Keratinocyte (primary cell): ENCODE data around the gene MGAT5B. TPM values are rescaled to one million over a fixed set of nuclear protein-coding genes. Genes with fewer than 3 reads are reported as not detected.

Source experiments
- DNase-seq: peaks from one replicate; pipeline ENCODE4 v3.0.0-alpha.2; 2011; ENCODE audit warnings: low read depth, missing footprints, low spot score
- FAIRE-seq: peaks from 2 replicates; lab custom pipeline; 2011; peaks lifted over from hg19 to GRCh38; lab: Jason Lieb, UNC
- H2AFZ ChIP-seq: 2 replicates; pipeline ENCODE4 v1.6.0; 2012; ENCODE audit warnings: low read length, control low read depth, inconsistent platforms; ENCODE audit not compliant: control insufficient read depth
- H3K27ac ChIP-seq: 2 replicates; pipeline ENCODE4 v1.5.1; 2011; ENCODE audit warnings: low read length; ENCODE audit not compliant: control insufficient read depth, insufficient read depth
- H3K27me3 ChIP-seq: 3 replicates; pipeline ENCODE4 v1.6.0; 2011; ENCODE audit warnings: low read length; ENCODE audit not compliant: control insufficient read depth, insufficient read depth; ENCODE audit errors: extremely low read depth
- H3K36me3 ChIP-seq, 2 experiments: 2 replicates in 1 of 2; 3 replicates in 1 of 2; pipeline ENCODE4 v1.5.1; 2011; ENCODE audit warnings: low read length in 2 of 2, mild to moderate bottlenecking in 1 of 2; ENCODE audit not compliant: control insufficient read depth in 2 of 2, insufficient read depth in 2 of 2; ENCODE audit errors: extremely low read depth in 1 of 2
- H3K4me1 ChIP-seq: 3 replicates; pipeline ENCODE4 v1.5.1; 2011; ENCODE audit warnings: low read length; ENCODE audit not compliant: control insufficient read depth, insufficient read depth; ENCODE audit errors: extremely low read depth
- H3K4me2 ChIP-seq: 3 replicates; pipeline ENCODE4 v1.6.0; 2011; ENCODE audit warnings: low read depth, low read length; ENCODE audit not compliant: control insufficient read depth, insufficient read depth; ENCODE audit errors: extremely low read depth
- H3K4me3 ChIP-seq, 3 experiments: fragments of 200-600 bp in 1 of 3; sonication (generic) in 1 of 3; 2 replicates in 2 of 3; 3 replicates in 1 of 3; pipeline ENCODE4 v1.5.1; 2011 to 2016; ENCODE audit warnings: low read length in 3 of 3, mild to moderate bottlenecking in 3 of 3, control low read depth in 2 of 3, inconsistent platforms in 1 of 3, low read depth in 1 of 3, mixed read lengths in 1 of 3, mixed run types in 1 of 3, moderate library complexity in 1 of 3; ENCODE audit not compliant: control insufficient read depth in 2 of 3, insufficient read depth in 2 of 3; ENCODE audit errors: extremely low read depth in 1 of 3
- H3K79me2 ChIP-seq: 2 replicates; pipeline ENCODE4 v1.6.0; 2012; ENCODE audit warnings: low read length; ENCODE audit not compliant: control insufficient read depth, insufficient read depth
- H3K9ac ChIP-seq: 3 replicates; pipeline ENCODE4 v1.6.0; 2011; ENCODE audit warnings: low read length; ENCODE audit not compliant: control insufficient read depth, insufficient read depth; ENCODE audit errors: extremely low read depth
- H3K9me1 ChIP-seq: 3 replicates; pipeline ENCODE4 v1.6.0; 2011; ENCODE audit warnings: low read length; ENCODE audit not compliant: control insufficient read depth, insufficient read depth; ENCODE audit errors: extremely low read depth
- H3K9me3 ChIP-seq: 2 replicates; pipeline ENCODE4 v1.5.1; 2012; ENCODE audit warnings: low read depth, low read length; ENCODE audit not compliant: control insufficient read depth
- H4K20me1 ChIP-seq: 3 replicates; pipeline ENCODE4 v1.6.0; 2011; ENCODE audit warnings: low read length; ENCODE audit not compliant: control insufficient read depth, insufficient read depth; ENCODE audit errors: extremely low read depth
- CTCF ChIP-seq, 3 experiments: IDR thresholded peaks in 1 of 3; conservative IDR thresholded peaks in 1 of 3; optimal IDR thresholded peaks in 1 of 3; 2 replicates in 2 of 3; 3 replicates in 1 of 3; pipeline versions ENCODE3 to v1.5.1; 2011; ENCODE audit warnings: low read length in 3 of 3, mild to moderate bottlenecking in 3 of 3, moderate library complexity in 2 of 3, control low read depth in 1 of 3, inconsistent platforms in 1 of 3; ENCODE audit not compliant: insufficient read depth in 2 of 3; ENCODE audit errors: extremely low read depth in 1 of 3
- EZH2 ChIP-seq: IDR thresholded peaks from one replicate; pipeline ENCODE4 v1.6.1; 2012; ENCODE audit warnings: inconsistent platforms, mild to moderate bottlenecking, low read length, moderate library complexity
- dilution Hi-C: fragments of 300-500 bp; cut with MboI; formaldehyde crosslinking; loops from one replicate; pipeline ENCODE4 v1.7.0; 2020; ENCODE audit warnings: low sequenced_read_pairs; ENCODE audit not compliant: extremely low pct_ligation_motif_present
- polyA plus RNA-seq, 5 experiments: library from polyadenylated mRNA; depleted of rRNA in 3 of 5; stranded (reverse) in 3 of 5; stranded (forward) in 1 of 5; unstranded in 1 of 5; fragments of >200 nt; gene quantifications; 1 replicate in 1 of 5; 2 replicates in 3 of 5; 3 replicates in 1 of 5; pipeline versions ENCODE4 v1.2.1 to v1.2.3, GENCODE V29; 2011 to 2012; ENCODE audit warnings: missing spikeins in 2 of 5, low read depth in 1 of 5, low replicate concordance in 1 of 5

Gene MGAT5B
- polyA plus RNA-seq, 1 donor (not counting 4 experiments of a cell fraction or from before 2014, with no cell fraction given), result 0.29 TPM

DNA sequence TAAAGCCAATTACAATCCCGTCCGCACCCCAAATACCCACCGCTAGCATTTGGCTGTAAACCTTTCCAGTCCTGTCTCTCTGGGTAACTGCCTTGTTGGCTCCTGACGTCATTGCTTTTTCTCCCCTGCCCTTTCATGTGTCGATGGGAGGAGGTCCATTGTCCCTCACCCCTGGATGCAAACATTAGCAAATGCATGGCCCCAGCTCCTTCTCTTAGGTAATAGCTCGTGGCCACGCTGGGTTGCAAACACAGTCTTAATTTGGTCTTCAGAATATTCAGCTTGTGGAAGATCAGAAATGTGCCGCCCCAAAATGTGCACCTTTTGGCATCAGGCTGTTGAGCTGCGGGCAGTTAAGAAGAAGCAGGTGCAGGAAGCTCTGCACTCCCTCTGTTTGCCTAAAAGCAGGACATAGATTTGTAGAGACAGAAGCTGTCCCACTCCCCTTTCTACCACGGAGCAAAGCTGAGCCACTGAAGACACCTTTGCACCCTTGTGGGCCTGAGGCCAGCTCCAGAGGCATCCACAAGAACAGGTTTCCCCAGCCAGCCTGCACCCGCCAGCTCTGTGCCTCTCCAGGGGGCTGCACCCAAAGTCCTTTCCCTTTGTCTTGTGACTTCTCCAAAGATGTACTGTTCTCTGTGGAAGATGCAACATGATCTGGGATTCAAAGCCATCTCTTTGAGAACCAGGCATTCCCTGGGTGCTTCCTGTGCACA lies 127.3 kb downstream of the MGAT5B start:
- no peak overlapping the region for H3K9ac ChIP-seq
- H3K36me3 ChIP-seq, result no peaks in the 10 kb centered on the region
- peaks cover 24% of the 10 kb centered on the region for H3K27me3 ChIP-seq
- H3K4me3 ChIP-seq, result no peak overlapping the region
- H3K27ac ChIP-seq, result no peak overlapping the region
- H3K79me2 ChIP-seq, result no peaks in the 10 kb centered on the region
- dilution Hi-C loops, result loop anchor here (25.0 kb wide), 1 partner anchor 108 kb away; no protein-coding TSS in a partner anchor
- no peak overlapping the region for H2AFZ ChIP-seq
- no peak for DNase-seq
- no peaks in the 10 kb centered on the region for H4K20me1 ChIP-seq
- no peaks in the 10 kb centered on the region for H3K4me1 ChIP-seq
- FAIRE-seq, result no peak
- no peaks in the 10 kb centered on the region for H3K9me1 ChIP-seq
- TF ChIP-seq EZH2, result no peak
- TF ChIP-seq CTCF (optimal IDR thresholded peaks at IDR 0.05 in 1 of 3, IDR thresholded peaks at IDR 0.05 in 1 of 3, conservative IDR thresholded peaks at IDR 0.05 in 1 of 3; ENCODE audit: extremely low read depth in 1 of 3, insufficient read depth in 2 of 3, low read length in 3 of 3), result no peak
- no peaks in the 10 kb centered on the region for H3K9me3 ChIP-seq
- H3K4me2 ChIP-seq, result no peak overlapping the region

DNA sequence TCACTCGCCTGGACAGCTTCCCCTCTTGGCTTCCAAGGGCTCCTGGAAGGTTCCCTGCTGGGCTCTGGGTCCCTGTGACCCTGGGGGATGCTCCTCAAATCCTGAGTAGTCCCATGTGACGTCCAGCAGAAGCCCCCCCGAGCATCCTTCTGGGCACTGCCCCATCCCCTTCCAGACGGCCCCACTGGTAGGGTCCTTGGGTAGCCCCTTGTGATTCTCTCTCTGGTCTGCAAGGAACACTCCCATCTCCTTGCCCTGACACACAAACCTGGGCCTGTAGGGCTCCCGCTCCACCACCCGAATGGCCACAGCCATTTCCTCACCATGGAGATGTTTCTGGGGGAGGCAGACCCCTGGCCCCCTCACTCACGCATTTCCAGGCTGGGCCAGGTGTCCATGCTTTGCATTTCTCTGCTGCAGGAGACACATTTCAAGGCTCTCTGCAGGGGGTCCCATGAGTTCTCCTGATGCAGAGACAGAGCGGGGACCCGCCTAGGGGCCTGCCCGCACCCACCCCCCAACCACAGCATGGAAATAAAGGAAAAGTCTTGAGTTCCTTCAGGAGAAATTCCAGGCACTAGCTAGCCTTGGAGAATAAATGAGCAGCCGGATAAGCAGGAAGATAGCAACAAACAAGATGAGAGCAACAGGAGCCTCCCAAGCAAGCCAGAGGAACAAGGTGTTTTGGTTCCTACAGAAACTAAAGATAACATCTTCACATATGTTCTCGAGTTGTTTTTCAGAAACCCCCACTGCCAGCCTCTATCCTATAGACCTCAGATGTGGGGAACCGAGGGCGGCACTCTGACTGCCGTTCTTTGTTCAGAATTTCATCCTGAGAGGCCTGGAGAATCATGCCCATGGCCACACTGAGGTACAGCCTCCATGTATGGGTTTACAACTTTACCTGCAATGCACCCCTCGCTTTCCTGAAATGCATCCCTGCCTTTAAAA lies 128.8 kb downstream of the MGAT5B start:
- no peaks in the 10 kb centered on the region for H3K79me2 ChIP-seq
- dilution Hi-C loops, result loop anchor here (25.0 kb wide), 1 partner anchor 110 kb away; no protein-coding TSS in a partner anchor
- no peak overlapping the region for H2AFZ ChIP-seq
- no peak overlapping the region for H3K9ac ChIP-seq
- H3K27ac ChIP-seq, result no peak overlapping the region
- no peak for TF ChIP-seq CTCF (optimal IDR thresholded peaks at IDR 0.05 in 1 of 3, IDR thresholded peaks at IDR 0.05 in 1 of 3, conservative IDR thresholded peaks at IDR 0.05 in 1 of 3; ENCODE audit: extremely low read depth in 1 of 3, insufficient read depth in 2 of 3, low read length in 3 of 3)
- TF ChIP-seq EZH2, result no peak
- H3K27me3 ChIP-seq, result peaks cover 21% of the 10 kb centered on the region
- H3K36me3 ChIP-seq, result no peaks in the 10 kb centered on the region
- H3K9me3 ChIP-seq, result no peaks in the 10 kb centered on the region
- H3K4me3 ChIP-seq, result no peak overlapping the region
- H3K4me2 ChIP-seq, result no peak overlapping the region
- no peaks in the 10 kb centered on the region for H3K4me1 ChIP-seq
- FAIRE-seq, result no peak
- H4K20me1 ChIP-seq, result no peaks in the 10 kb centered on the region
- no peak for DNase-seq
- H3K9me1 ChIP-seq, result no peaks in the 10 kb centered on the region
